Skin epidermis (tissue), 12 donors: ENCODE results near the gene MDM2.
"Not testable (repeated sequence)": the region's sequence is repeated elsewhere in the genome, so short reads cannot be mapped to it uniquely, and the experiment has no call there.

Source experiments
- H3K27ac ChIP-seq, 21 experiments: fragments of 200-600 bp; sonication (generic) in 11 of 21; one replicate each; pipeline ENCODE4 v1.5.0; 2020; ENCODE audit warnings: mild to moderate bottlenecking in 3 of 21, inconsistent platforms in 2 of 21, moderate library complexity in 2 of 21
- H3K4me3 ChIP-seq, 7 experiments: fragments of 200-600 bp; sonication (generic) in 2 of 7; one replicate each; pipeline ENCODE4 v1.5.0; 2020; ENCODE audit warnings: inconsistent platforms in 2 of 7, mild to moderate bottlenecking in 2 of 7, moderate library complexity in 1 of 7

Gene MDM2

DNA sequence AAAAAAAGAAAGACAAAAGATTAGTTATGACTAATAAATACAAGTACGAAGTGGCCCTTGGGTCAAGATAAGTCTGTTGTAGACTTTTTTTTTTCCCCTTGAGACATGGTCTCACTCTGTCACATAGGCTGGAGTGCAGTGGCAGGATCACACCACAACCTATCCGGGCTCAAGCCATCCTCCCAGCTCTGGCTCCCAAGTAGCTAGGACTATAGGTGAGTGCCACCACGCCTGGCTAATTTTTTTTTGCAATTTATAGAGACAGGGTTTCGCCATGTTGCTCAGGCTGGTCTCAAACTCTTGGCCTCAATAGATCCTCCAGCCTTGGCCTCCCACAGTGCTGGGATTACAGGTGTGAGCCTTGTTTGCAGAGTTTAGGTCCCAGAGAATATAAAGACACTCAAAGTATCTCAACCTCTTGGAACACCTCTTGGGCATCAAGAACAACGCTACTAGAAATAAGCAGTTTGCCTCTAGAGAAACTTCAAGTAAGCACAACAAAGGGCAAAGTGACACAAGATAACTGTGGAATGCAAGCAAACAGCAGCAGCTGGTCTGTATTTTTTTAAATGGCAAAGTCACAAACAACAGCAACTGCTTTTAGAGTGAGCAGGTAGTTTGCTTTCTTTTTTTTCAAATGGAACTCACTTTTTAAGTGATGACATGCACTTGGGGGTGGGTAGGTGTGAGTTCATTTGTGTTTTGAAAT lies 3.9 kb upstream of the MDM2 start:
- Histone ChIP-seq H3K27ac (peak overlapping the region in 1 of 21 experiments; percentile 21), H3K4me3 (no peak overlapping the region)

DNA sequence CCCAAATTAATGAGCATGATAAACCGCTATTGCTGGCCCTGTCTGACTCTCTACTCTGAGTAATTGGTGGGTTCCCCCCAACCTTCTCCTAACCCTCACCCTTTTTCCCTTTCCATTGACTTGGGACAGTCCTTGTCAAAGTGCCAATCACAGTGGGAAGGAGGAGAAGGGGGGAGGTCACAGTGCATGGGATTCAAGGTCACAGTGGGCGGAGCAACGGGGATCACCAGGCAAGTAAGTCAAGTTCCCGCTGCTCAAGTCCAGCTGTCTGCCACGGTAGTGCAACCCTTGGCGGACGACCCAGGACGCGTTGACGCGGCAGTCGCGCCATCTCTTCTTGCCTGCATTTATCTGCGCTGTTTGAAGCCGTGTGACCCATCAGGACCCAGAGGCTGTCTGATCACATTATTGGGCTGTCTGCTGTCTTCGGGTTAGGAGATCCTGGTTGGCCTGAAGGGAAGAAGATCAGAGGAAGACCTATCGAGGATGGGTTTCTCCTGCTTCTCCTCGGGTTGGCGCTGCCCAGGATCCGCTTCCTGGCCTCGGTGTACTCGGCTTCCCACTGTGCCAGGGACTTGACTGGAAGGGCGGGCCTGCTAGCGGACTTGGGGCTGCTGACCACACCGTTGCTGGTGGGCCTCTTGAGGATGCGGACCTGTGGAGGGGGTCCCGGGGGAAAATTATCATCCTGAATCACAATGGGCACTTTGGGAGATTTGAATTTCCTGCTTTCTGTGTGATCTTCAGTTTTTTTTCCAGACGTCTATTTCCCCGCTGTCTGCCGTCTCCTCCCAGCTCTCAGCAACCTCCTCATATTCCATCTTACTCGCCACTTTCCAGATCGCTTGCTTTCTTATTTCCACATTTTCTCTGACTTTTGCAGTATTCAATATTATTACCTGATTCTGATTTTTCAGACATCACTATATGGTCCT lies 3.1 kb upstream of the MDM2 start:
- Histone ChIP-seq H3K4me3 (no peak overlapping the region), H3K27ac (no peak overlapping the region)

DNA sequence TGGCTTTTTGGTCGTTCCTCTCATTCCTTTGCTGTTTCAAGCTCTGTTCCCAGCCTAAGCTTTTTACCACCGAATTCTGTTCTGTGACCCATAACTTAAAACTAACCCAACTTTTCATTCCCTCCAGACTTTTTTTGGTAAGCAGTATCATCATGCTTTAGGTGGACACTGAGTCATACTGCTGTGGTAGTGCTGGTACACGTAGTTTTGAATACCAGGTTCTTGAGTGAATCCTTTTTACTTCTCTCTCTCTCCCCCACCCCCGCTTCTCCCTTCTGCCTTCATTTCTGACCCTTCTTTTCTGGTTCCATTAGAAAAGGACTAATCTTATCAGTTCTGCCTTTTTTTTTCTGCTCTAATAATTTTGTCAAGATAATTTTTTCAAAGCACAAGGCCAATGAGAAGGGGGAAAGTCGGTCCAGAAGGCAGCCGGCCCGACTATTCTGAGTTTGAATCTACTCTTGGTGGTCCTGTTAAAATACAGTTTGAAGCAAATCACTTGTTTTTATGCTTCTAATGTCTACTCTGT lies 2.3 kb upstream of the MDM2 start:
- Histone ChIP-seq H3K27ac (no peak overlapping the region), H3K4me3 (no peak overlapping the region)

DNA sequence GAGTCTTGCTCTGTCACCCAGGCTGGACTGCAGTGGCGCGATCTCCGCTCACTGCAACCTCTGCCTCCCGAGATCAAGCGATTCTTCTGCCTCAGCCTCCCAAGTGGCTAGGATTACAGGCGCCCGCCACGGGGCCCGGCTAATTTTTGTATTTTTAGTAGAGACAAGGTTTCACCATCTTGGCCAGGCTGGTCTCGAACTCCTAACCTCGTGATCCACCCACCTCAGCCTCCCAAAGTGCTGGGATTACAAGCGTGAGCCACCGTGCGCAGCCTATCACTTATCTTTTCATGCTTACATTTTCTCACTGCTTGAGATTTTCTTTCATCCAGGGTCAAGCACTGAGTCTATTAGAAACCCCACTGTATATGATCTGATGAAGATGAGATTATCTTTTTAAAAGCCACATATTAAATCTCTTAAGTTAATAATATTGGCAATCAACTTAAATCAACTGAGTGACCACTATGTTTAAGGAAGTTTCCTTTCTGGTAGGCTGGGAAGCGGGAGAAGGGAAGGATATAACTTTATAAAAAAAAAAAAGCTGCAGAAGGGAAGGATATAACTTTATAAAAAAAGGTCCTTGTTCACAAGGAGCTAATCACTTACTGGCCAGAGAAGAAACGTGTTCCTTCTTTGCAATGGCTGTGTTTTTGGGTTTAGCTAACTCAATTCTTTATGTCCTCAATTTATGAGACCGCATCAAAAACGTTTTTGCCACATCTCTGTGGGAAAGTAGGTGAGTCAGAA lies 1.3 kb upstream of the MDM2 start:
- Histone ChIP-seq H3K27ac (peak overlapping the region in 19 of 21 experiments; percentile 90 to 100 (median 98)), H3K4me3 (peak overlapping the region in 6 of 7 experiments; percentile 68 to 96 (median 80))

DNA sequence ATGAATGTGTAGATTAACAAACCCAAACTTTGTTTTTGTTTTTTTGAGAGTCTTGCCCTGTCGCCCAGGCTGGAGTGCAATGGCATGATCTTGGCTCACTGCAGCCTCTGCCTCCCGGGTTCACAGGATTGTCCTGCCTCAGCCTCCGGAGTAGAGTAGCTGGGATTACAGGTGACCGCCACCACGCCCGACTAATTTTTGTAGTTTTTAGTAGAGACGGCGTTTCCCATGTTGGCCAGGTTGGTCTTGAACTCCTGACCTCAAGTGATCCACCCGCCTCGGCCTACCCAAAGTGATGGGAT lies 752 bp upstream of the MDM2 start:
- H3K27ac ChIP-seq = peak overlapping the region; percentile 88 to 100 (median 98)
- peak overlapping the region; percentile 68 to 96 (median 80) for H3K4me3 ChIP-seq

DNA sequence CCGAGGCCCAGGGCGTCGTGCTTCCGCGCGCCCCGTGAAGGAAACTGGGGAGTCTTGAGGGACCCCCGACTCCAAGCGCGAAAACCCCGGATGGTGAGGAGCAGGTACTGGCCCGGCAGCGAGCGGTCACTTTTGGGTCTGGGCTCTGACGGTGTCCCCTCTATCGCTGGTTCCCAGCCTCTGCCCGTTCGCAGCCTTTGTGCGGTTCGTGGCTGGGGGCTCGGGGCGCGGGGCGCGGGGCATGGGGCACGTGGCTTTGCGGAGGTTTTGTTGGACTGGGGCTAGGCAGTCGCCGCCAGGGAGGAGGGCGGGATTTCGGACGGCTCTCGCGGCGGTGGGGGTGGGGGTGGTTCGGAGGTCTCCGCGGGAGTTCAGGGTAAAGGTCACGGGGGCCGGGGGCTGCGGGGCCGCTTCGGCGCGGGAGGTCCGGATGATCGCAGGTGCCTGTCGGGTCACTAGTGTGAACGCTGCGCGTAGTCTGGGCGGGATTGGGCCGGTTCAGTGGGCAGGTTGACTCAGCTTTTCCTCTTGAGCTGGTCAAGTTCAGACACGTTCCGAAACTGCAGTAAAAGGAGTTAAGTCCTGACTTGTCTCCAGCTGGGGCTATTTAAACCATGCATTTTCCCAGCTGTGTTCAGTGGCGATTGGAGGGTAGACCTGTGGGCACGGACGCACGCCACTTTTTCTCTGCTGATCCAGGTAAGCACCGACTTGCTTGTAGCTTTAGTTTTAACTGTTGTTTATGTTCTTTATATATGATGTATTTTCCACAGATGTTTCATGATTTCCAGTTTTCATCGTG lies 612 bp downstream of the MDM2 start:
- Histone ChIP-seq H3K4me3 (peak overlapping the region; percentile 68 to 96 (median 80)), H3K27ac (peak overlapping the region; percentile 88 to 100 (median 98))

DNA sequence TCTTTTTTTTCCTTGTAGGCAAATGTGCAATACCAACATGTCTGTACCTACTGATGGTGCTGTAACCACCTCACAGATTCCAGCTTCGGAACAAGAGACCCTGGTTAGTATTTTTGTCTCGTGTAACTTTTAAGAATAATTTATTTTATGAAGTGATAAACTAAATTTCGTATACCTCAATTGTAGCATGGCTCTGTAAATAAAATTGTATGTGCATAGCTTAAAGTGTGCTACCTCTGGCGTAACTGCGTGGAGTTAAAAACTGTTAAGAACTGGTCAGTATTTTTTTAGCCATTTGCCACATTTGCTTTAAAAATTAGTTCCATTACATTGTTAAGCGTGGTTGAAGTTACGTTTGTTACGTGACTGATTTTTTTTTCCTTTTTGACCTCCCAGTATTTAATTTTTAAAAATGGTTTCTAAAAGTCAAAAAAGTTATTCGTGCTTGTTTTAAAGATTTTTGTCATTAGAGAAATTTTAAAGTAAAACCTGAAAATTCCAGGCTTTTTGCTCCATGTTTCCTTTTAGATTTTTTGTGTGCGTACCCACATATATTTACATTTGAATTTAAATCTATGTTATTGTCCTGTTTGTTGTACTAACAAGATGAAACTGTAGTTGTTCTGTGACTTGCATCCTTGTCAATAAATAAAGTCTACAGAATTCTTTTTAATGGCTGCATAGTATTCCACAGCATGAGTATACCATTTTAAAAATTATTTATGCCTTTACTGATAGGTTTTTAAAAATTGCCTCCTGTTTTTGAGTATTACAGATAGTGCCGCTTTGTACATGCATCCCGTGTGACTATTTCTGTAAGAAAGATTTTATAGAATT lies 1.4 kb downstream of the MDM2 start:
- Histone ChIP-seq H3K4me3 (peak overlapping the region; percentile 68 to 96 (median 80)), H3K27ac (peak overlapping the region in 19 of 21 experiments; percentile 90 to 100 (median 99))

DNA sequence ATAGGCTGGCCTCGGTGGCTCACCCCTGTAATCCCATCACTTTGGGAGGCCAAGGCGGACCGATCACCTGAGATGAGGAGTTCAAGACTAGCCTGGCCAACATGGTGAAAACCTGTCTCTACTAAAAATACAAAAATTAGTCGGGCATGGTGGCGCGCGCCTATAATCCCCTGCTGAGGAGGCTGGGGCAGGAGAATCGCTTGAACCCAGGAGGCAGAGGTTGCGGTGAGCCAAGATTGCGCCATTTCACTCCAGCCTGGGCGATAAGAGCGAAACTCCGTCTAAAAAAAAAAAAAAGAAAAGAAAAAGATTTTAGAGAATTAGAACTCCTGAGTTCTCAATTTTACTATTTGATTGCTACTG lies 2.0 kb downstream of the MDM2 start:
- H3K27ac ChIP-seq = peak overlapping the region in 1 of 21 experiments; percentile 49
- peak overlapping the region in 2 of 7 experiments; percentile 68 to 80 for H3K4me3 ChIP-seq

DNA sequence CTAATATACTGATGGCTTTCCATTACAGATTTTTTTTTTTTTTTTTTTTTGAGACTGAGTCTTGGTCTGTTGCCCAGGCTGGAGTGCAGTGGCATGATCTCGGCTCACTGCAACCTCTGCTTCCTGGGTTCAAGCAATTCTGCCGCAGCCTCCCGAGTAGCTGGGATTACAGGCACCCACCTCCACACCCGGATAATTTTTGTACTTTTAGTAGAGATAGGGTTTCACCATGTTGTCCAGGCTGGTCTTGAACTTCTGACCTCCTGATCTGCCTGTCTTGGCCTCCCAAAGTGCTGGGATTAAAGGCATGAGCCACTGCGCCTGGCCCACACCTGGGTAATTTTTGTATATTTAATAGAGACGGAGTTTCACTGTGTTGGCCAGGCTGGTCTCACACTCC lies 3.6 kb downstream of the MDM2 start:
- H3K27ac ChIP-seq, H3K4me3 ChIP-seq: not testable (repeated sequence)

DNA sequence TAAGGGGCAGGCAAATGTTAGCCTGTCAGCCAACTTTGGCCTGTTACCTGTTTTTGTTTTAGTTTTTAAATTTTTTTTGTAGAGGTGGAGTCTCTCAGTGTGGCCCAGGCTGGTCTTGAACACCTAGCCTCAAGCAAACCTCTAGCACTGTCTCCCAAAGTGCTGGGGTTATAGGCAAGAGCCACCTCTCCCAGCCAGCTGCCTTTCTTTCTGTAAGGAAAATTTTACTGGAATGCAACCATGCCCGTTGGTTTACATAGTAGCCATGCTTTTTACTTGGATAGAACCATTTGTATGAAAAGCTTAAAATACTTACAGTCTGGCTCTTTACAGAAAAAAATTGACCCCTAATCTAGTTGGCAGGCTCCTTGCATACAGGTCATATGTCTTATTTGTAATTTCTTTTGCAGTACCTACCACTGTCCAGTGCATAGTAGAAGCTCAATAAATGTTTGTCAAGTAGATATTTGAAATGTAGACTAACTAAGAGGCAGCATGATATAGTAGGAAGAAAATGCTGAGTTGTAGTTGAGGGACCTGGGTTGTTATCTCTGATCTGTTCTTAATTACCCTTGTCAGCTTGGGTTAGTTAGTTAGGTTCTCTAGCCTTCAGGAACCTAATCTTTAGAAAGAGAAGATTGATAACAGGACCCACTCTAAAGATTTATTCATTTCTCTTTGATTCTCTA lies 4.7 kb downstream of the MDM2 start:
- H3K4me3 ChIP-seq = no peak overlapping the region
- H3K27ac ChIP-seq = no peak overlapping the region

DNA sequence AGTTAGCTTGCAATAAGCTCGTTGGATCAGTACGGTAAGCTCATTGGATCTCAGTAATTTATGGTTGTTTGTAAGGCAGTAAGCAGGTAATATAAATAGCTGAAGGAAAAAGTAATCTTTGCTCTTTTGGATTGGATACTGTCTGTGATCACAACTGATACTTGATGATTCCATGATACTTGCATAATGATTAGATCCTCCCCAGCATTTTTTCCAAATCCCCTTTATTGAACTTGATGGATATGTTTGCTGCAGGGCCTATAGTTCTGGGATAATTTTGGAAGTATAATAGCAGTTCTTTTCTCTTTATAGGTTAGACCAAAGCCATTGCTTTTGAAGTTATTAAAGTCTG lies 5.2 kb downstream of the MDM2 start:
- H3K4me3 ChIP-seq = no peak overlapping the region

DNA sequence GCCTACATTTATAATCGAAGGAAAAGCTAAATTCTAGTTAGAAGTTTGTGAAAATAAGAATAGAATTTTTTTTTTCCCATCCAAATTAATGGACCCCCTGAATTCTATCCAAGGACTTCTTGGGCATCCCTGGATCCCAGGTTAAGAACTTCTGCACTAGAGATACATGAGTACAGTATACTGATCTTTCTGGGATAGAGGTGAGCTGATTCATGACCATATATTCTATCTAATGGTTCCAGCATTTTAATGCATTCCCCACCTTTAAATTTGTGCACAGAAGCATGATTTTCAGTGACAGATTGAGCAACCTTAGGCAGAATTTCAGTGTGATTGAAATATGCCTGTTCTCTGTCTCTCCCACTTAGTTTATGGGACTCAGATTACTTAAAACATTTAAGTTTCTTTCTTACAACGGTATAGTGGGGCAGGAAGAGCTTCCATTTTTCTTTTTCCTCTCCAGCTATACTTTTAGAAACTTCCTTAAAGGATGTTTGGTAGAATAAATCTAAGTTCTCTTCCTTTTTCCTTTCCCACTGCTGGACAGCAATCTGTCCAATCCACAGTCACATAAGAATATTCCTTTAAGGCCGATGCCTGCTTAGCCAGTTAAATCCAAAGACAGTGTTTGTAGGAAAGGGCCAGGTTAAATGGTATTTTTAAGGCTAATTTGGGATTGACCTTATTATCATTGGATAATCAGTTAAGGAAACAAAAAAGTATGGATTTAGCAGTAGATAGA lies 6.7 kb downstream of the MDM2 start:
- peak overlapping the region in 1 of 21 experiments; percentile 6 for H3K27ac ChIP-seq
- H3K4me3 ChIP-seq = no peak overlapping the region

More for the DNA sequence above, 5.2 kb downstream of the MDM2 start:
- no peak overlapping the region for H3K27ac ChIP-seq

DNA sequence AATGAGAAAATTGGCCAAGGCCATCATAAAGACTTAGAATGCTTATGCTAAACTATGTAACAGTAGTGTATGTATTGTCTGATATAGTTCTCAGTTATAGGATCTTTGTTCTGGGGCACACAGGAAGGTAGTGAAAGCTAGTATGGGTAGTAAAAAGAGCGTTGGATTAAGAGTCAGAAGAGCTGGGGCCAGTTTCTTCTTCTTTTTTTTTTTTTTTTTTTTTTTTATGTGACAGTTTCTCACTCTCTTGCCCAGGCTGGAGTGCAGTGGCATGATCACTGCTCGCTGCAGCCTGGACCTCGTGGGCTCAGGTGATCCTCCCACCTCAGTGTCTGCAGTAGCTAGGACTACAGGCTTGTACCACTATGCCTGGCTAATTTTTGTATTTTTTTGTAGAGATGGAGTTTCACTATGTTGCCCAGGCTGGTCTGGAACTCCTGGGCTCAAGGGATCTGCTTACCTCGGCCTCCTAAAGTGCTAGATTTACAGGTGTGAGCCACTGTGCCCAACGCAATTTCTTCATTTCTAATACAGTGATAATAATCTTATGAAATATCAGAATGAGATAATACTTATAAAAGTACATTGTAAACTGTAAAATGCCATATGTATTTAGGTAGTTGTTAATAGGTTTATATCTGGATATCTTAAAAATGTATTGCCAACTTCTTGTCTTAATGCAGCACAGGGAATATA lies 7.4 kb downstream of the MDM2 start:
- Histone ChIP-seq H3K4me3 (no peak overlapping the region), H3K27ac (no peak overlapping the region)

DNA sequence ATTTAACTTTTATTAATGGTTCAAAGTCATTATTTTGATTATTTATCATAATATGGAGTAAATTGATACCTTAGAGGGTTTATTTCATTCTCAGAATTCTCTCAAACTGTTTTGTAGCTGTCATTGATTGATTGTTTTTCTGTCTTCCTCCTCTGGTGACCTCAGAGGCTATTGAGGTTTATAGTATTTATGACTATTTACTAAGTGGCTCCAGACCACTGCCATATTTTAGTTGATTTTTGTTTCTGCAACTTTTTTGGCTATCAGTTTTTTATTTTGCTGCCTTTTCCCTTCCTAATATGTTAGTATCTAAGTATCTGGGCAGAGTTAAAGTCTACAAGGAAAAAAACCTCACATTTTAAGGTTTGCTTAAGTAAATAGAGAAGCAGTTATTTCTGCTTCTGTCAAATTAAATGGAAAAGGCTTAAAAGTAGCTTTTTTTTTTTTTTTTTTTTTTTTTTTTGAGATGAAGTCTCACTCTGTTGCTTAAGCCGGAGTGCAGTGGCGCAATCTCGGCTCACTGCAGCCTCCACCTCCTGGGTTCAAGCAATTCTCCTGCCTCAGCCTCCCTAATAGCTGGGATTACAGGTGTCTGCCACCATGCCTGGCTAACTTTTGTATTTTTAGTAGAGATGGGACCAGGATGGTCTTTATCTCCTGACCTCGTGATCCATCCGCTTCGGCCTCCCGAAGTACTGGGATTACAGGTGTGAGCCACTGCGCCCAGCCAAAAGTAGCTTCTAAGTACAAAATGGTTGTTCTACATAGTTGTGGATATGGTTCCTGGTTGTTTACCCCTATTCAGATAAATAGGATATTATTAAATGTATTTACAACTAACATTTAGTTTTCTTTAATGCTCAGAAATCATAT lies 8.2 kb downstream of the MDM2 start:
- H3K27ac ChIP-seq = no peak overlapping the region
- no peak overlapping the region for H3K4me3 ChIP-seq

DNA sequence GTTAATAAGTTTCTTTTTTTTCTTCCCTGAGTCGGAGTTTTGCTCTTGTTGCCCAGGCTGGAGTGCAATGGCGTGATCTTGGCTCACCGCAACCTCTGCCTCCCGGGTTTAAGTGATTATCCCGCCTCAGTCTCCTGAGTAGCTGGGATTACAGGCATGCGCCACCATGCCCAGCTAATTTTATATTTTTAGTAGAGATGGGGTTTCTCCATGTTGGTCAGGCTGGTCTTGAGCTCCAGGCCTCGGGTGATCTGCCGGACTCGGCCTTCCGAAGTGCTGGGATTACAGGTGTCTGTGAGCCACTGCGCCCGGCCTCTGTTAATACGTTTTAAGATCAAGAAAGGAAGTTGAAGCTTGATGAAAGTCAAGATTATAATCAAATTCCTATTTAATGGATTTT lies 11.5 kb downstream of the MDM2 start:
- H3K27ac ChIP-seq, H3K4me3 ChIP-seq: not testable (repeated sequence)
